Stimulated activated CD4-positive, alpha-beta T cell treated with anti-CD3 and anti-CD28 coated beads, Interleukin-15, amount 100 ng/mL, for 1 hour (primary cell): ENCODE measurements around the gene DET1.

ENCODE experiments used
- DNase-seq, 2 donors: peaks; one replicate each; pipeline ENCODE4 v3.0.0-alpha.2; 2020; ENCODE audit warnings: low read depth in 1 of 2, low spot score in 1 of 2

Gene DET1

GRCh38 chr15:88467935-88468528 lies 78.4 kb downstream of the DET1 start:
- DNase-seq = no peak

DNA sequence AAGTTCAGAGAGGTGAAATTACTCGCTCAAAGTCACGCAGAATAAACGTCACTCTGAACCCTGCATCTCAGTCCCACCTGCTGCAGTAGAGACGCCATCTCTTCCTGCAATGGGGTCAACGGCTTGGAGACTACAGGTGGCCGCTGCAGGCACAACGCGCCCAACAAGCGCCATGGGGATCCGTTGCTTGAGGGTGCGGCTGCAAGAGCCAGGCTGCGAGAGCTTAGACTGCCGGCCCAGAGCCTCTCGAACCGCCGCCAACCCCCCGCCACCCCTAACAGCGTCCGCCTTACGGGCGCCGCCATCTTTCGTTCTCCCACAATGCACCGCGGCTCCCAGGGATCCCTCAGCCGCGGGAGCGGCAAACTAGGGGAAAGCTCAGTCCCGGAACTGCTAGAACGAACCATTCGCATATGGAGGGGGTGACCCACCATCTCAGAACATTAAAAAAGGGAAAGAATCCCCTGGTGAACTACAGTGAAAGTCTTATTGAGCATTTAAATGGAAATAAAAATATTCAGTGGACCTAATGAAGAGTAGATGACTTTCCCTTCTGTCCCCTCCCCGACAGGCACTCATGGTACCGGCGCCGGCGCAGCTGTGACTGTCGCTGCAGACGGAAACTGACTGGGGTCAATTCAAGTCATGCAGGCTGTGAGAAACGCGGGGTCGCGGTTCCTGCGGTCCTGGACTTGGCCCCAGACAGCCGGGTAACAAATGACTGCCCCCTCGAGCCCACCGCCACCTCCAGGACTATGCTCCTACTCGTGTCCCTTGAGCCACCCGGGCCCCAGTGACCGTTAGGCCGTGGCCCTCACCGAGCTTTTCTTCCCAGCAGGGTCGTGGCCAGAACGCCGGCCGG lies 79.2 kb downstream of the DET1 start, which contains the start of the genes MRPL46 and MRPS11:
Gene MRPL46, minus strand, starts transcription at position 316 of the 862 bp plus-strand sequence. Its CDS starts 11 bp downstream, at position 305.
Gene MRPS11, plus strand, starts transcription at position 636 of the 862 bp plus-strand sequence. Its CDS starts 10 bp downstream, at position 646.
- peak; percentile 77 to 87 for DNase-seq

GRCh38 chr15:88465633-88466224 lies 80.8 kb downstream of the DET1 start:
- no peak for DNase-seq

DNA sequence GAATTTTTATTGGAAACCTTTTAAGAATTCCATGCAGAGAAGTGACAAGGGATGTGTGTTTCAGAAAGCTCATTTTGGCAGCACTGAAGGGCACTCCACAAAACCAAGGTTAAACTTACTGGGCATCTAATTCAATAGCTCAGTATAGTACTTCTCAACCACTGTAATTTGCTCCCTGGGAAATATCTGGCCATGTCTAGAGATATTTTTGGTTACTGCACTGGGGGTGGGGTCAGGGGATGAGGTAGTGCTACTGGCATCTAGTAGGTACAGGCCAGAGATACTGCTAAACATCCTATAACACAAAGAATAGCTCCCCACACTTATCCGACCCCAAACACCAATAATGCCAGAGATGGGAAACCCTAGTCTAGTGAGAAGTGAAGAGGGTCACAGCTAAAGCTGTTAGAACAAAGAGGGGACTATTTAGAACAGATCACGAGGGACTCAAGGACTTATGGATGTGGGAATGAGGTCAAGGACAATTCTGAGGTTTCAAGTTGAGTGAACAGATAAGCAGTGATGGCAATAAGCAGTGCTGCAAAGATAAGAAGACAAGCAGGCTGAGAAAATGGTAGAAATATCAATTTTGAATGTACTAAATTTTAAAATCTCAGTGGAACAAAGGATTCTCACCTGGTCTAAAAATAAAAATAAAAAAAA lies 82.5 kb downstream of the DET1 start:
- no peak for DNase-seq
